Tibial artery (tissue), 4 donors: ENCODE measurements around the gene IQCH.

Experiments used
- DNase-seq, 2 donors: peaks; one replicate each; pipeline ENCODE4 v3.0.0-alpha.2; 2019
- H3K27ac ChIP-seq, 2 donors: fragments of 200-600 bp; sonication (generic) in 1 of 2; 1 replicate in 1 of 2; 2 replicates in 1 of 2; pipeline ENCODE4 v1.5.1; 2018 to 2019; ENCODE audit warnings: mild to moderate bottlenecking in 1 of 2
- H3K27me3 ChIP-seq, 2 donors: fragments of 200-600 bp; sonication (generic) in 1 of 2; one replicate each; pipeline versions ENCODE4 v1.5.1 to v1.6.0; 2016 to 2019
- H3K36me3 ChIP-seq, 3 donors: fragments of 200-600 bp; sonication (generic) in 2 of 3; one replicate each; pipeline ENCODE4 v1.5.1; 2016 to 2019; ENCODE audit warnings: mild to moderate bottlenecking in 2 of 3
- H3K4me1 ChIP-seq, 4 donors: fragments of 200-600 bp; sonication (generic) in 2 of 4; 1 replicate in 3 of 4; 2 replicates in 1 of 4; pipeline ENCODE4 v1.5.1; 2016 to 2019
- H3K4me3 ChIP-seq, 2 donors: fragments of 200-600 bp; sonication (generic) in 1 of 2; 1 replicate in 1 of 2; 2 replicates in 1 of 2; pipeline ENCODE4 v1.5.1; 2018 to 2019; ENCODE audit warnings: mild to moderate bottlenecking in 2 of 2
- H3K9me3 ChIP-seq, 3 donors: fragments of 200-600 bp; sonication (generic) in 1 of 3; one replicate each; pipeline ENCODE4 v1.5.1; 2016 to 2019
- CTCF ChIP-seq, 2 experiments: fragments of 200-600 bp in 1 of 2; fragments of 450-650 bp in 1 of 2; IDR thresholded peaks; one replicate each; pipeline ENCODE4 v1.5.1; 2017 to 2019; ENCODE audit warnings: antibody characterized with exemption in 2 of 2, mild to moderate bottlenecking in 1 of 2, moderate library complexity in 1 of 2
- intact Hi-C: fragments of 100-400 bp; cut with DNase I; formaldehyde crosslinking; loops from one replicate; pipeline ENCODE4 v1.15.0; 2023; ENCODE audit warnings: low total_unique reads

The IQCH gene

GRCh38 chr15:67400890-67401289, 146.3 kb downstream of the IQCH start:
- Histone ChIP-seq H3K9me3 (no peaks in the 10 kb centered on the region), H3K27me3 (no peaks in the 10 kb centered on the region), H3K4me1 (no peaks in the 10 kb centered on the region), H3K4me3 (no peak overlapping the region), H3K36me3 (no peaks in the 10 kb centered on the region), H3K27ac (no peak overlapping the region)
- DNase-seq, result no peak
- intact Hi-C loops, result no loop called here
- TF ChIP-seq CTCF (IDR thresholded peaks at IDR 0.05), result no peak

- Histone ChIP-seq H3K9me3 (no peaks in the 10 kb centered on the region), H3K36me3 (no peaks in the 10 kb centered on the region), H3K27me3 (no peaks in the 10 kb centered on the region), H3K27ac (no peak overlapping the region), H3K4me3 (no peak overlapping the region), H3K4me1 (no peaks in the 10 kb centered on the region)
- no peak for DNase-seq
- intact Hi-C loops, result no loop called here
- TF ChIP-seq CTCF (IDR thresholded peaks at IDR 0.05), result no peak
Measured at GRCh38 chr15:67401336-67401735, 146.8 kb downstream of the IQCH start.

- intact Hi-C loops, result no loop called here
- no peak overlapping the region for H3K27ac ChIP-seq
- H3K4me3 ChIP-seq, result no peak overlapping the region
- no peaks in the 10 kb centered on the region for H3K27me3 ChIP-seq
- H3K36me3 ChIP-seq, result no peaks in the 10 kb centered on the region
- TF ChIP-seq CTCF (IDR thresholded peaks at IDR 0.05), result no peak
- no peaks in the 10 kb centered on the region for H3K4me1 ChIP-seq
- H3K9me3 ChIP-seq, result no peaks in the 10 kb centered on the region
- no peak for DNase-seq
Measured at GRCh38 chr15:67403428-67404154, 149.0 kb downstream of the IQCH start.

- H3K4me1 ChIP-seq, result no peaks in the 10 kb centered on the region
- no peaks in the 10 kb centered on the region for H3K27me3 ChIP-seq
- no peak for TF ChIP-seq CTCF (IDR thresholded peaks at IDR 0.05)
- DNase-seq, result no peak
- no peak overlapping the region for H3K4me3 ChIP-seq
- no peak overlapping the region for H3K27ac ChIP-seq
- no peaks in the 10 kb centered on the region for H3K36me3 ChIP-seq
- intact Hi-C loops, result no loop called here
- H3K9me3 ChIP-seq, result no peaks in the 10 kb centered on the region
Measured at GRCh38 chr15:67405208-67406191, 150.9 kb downstream of the IQCH start.

- no peaks in the 10 kb centered on the region for H3K27me3 ChIP-seq
- no peaks in the 10 kb centered on the region for H3K4me1 ChIP-seq
- no peaks in the 10 kb centered on the region for H3K9me3 ChIP-seq
- no peak overlapping the region for H3K27ac ChIP-seq
- intact Hi-C loops, result no loop called here
- no peak for DNase-seq
- H3K36me3 ChIP-seq, result no peaks in the 10 kb centered on the region
- H3K4me3 ChIP-seq, result no peak overlapping the region
- no peak for TF ChIP-seq CTCF (IDR thresholded peaks at IDR 0.05)
Measured at GRCh38 chr15:67406257-67406861, 151.8 kb downstream of the IQCH start.
